ENCODE measurements around the gene SEMA6A.
A peak's percentile ranks its signal among the peaks of the same experiment; 100 is the strongest.

Gene SEMA6A

GRCh38 chr5:116562669-116563068 lies 12.0 kb downstream of the SEMA6A start:
- no peak for TF ChIP-seq CTCF (IDR thresholded peaks at IDR 0.05; ENCODE audit: poor library complexity, severe bottlenecking)
- no peak for ATAC-seq (ENCODE audit: low read depth)
- Histone ChIP-seq H3K27me3 (ENCODE audit: insufficient read depth, poor library complexity, severe bottlenecking) (peaks cover 41% of the 10 kb centered on the region), H3K4me3 (ENCODE audit: severe bottlenecking) (no peak overlapping the region), H3K36me3 (ENCODE audit: low read depth) (no peaks in the 10 kb centered on the region), H3K27ac (ENCODE audit: poor library complexity, severe bottlenecking) (no peak overlapping the region), H3K9me3 (ENCODE audit: severe bottlenecking) (no peaks in the 10 kb centered on the region), H3K4me1 (ENCODE audit: insufficient read depth, poor library complexity, severe bottlenecking) (no peaks in the 10 kb centered on the region)
- DNase-seq (ENCODE audit: low spot score): no peak

GRCh38 chr5:116561658-116562057 lies 13.0 kb downstream of the SEMA6A start:
- no peaks in the 10 kb centered on the region for H3K9me3 ChIP-seq (ENCODE audit: severe bottlenecking)
- H3K27ac ChIP-seq (ENCODE audit: poor library complexity, severe bottlenecking): no peak overlapping the region
- DNase-seq (ENCODE audit: low spot score) (no peak), ATAC-seq (ENCODE audit: low read depth) (no peak)
- peaks cover 37% of the 10 kb centered on the region for H3K27me3 ChIP-seq (ENCODE audit: insufficient read depth, poor library complexity, severe bottlenecking)
- H3K4me1 ChIP-seq (ENCODE audit: insufficient read depth, poor library complexity, severe bottlenecking): no peaks in the 10 kb centered on the region
- TF ChIP-seq CTCF (IDR thresholded peaks at IDR 0.05; ENCODE audit: poor library complexity, severe bottlenecking): no peak
- H3K4me3 ChIP-seq (ENCODE audit: severe bottlenecking): no peak overlapping the region
- H3K36me3 ChIP-seq (ENCODE audit: low read depth): no peaks in the 10 kb centered on the region

GRCh38 chr5:116559673-116560164 lies 14.9 kb downstream of the SEMA6A start:
- DNase-seq (ENCODE audit: low spot score) (no peak), ATAC-seq (ENCODE audit: low read depth) (no peak)
- Histone ChIP-seq H3K4me3 (ENCODE audit: severe bottlenecking) (no peak overlapping the region), H3K9me3 (ENCODE audit: severe bottlenecking) (no peaks in the 10 kb centered on the region), H3K27ac (ENCODE audit: poor library complexity, severe bottlenecking) (no peak overlapping the region), H3K4me1 (ENCODE audit: insufficient read depth, poor library complexity, severe bottlenecking) (no peaks in the 10 kb centered on the region), H3K27me3 (ENCODE audit: insufficient read depth, poor library complexity, severe bottlenecking) (peaks cover 22% of the 10 kb centered on the region), H3K36me3 (ENCODE audit: low read depth) (no peaks in the 10 kb centered on the region)
- no peak for TF ChIP-seq CTCF (IDR thresholded peaks at IDR 0.05; ENCODE audit: poor library complexity, severe bottlenecking)

GRCh38 chr5:116559239-116559638 lies 15.4 kb downstream of the SEMA6A start:
- no peak for TF ChIP-seq CTCF (IDR thresholded peaks at IDR 0.05; ENCODE audit: poor library complexity, severe bottlenecking)
- Histone ChIP-seq H3K27me3 (ENCODE audit: insufficient read depth, poor library complexity, severe bottlenecking) (peaks cover 22% of the 10 kb centered on the region), H3K4me1 (ENCODE audit: insufficient read depth, poor library complexity, severe bottlenecking) (no peaks in the 10 kb centered on the region), H3K36me3 (ENCODE audit: low read depth) (no peaks in the 10 kb centered on the region), H3K4me3 (ENCODE audit: severe bottlenecking) (no peak overlapping the region), H3K27ac (ENCODE audit: poor library complexity, severe bottlenecking) (no peak overlapping the region), H3K9me3 (ENCODE audit: severe bottlenecking) (no peaks in the 10 kb centered on the region)
- ATAC-seq (ENCODE audit: low read depth) (no peak), DNase-seq (ENCODE audit: low spot score) (no peak)

- DNase-seq (ENCODE audit: low spot score): no peak
- H3K4me1 ChIP-seq (ENCODE audit: insufficient read depth, poor library complexity, severe bottlenecking): no peaks in the 10 kb centered on the region
Observed at GRCh38 chr5:116557669-116558271, 16.9 kb downstream of the SEMA6A start.

More at GRCh38 chr5:116557669-116558271, 16.9 kb downstream of the SEMA6A start:
- peaks cover 10% of the 10 kb centered on the region for H3K27me3 ChIP-seq (ENCODE audit: insufficient read depth, poor library complexity, severe bottlenecking)
- no peaks in the 10 kb centered on the region for H3K36me3 ChIP-seq (ENCODE audit: low read depth)
- H3K4me3 ChIP-seq (ENCODE audit: severe bottlenecking): no peak overlapping the region
- H3K27ac ChIP-seq (ENCODE audit: poor library complexity, severe bottlenecking): no peak overlapping the region
- TF ChIP-seq CTCF (IDR thresholded peaks at IDR 0.05; ENCODE audit: poor library complexity, severe bottlenecking): peak; percentile 90
- no peaks in the 10 kb centered on the region for H3K9me3 ChIP-seq (ENCODE audit: severe bottlenecking)
- ATAC-seq (ENCODE audit: low read depth): peak; percentile 66; the same call in 2 of the 3 replicates

All from RWPE2 (cell line).